Measurements from ENCODE around the gene VSTM2L.
A peak's percentile ranks its signal among the peaks of the same experiment; 100 is the strongest.

VSTM2L gene

GRCh38 chr20:37971561-37972127 lies 68.7 kb downstream of the VSTM2L start:
- Histone ChIP-seq H3K36me3 (ENCODE audit: low read depth) (no peaks in the 10 kb centered on the region), H3K27ac (ENCODE audit: poor library complexity, severe bottlenecking) (no peak overlapping the region), H3K4me1 (ENCODE audit: insufficient read depth, poor library complexity, severe bottlenecking) (peaks cover 3% of the 10 kb centered on the region), H3K9me3 (ENCODE audit: severe bottlenecking) (peaks cover 11% of the 10 kb centered on the region), H3K27me3 (ENCODE audit: insufficient read depth, poor library complexity, severe bottlenecking) (peaks cover 8% of the 10 kb centered on the region), H3K4me3 (ENCODE audit: severe bottlenecking) (no peak overlapping the region)
- ATAC-seq (ENCODE audit: low read depth) (no peak), DNase-seq (ENCODE audit: low spot score) (peak; percentile 56)
- TF ChIP-seq CTCF (IDR thresholded peaks at IDR 0.05; ENCODE audit: poor library complexity, severe bottlenecking) = no peak

GRCh38 chr20:37972256-37973058 lies 69.5 kb downstream of the VSTM2L start:
- no peak overlapping the region for H3K4me3 ChIP-seq (ENCODE audit: severe bottlenecking)
- no peaks in the 10 kb centered on the region for H3K36me3 ChIP-seq (ENCODE audit: low read depth)
- peaks cover 10% of the 10 kb centered on the region for H3K9me3 ChIP-seq (ENCODE audit: severe bottlenecking)
- no peak overlapping the region for H3K27ac ChIP-seq (ENCODE audit: poor library complexity, severe bottlenecking)
- ATAC-seq (ENCODE audit: low read depth) = no peak
- TF ChIP-seq CTCF (IDR thresholded peaks at IDR 0.05; ENCODE audit: poor library complexity, severe bottlenecking) = no peak
- peak; percentile 68 for DNase-seq (ENCODE audit: low spot score)
- H3K27me3 ChIP-seq (ENCODE audit: insufficient read depth, poor library complexity, severe bottlenecking) = peaks cover 4% of the 10 kb centered on the region
- H3K4me1 ChIP-seq (ENCODE audit: insufficient read depth, poor library complexity, severe bottlenecking) = peaks cover 3% of the 10 kb centered on the region

GRCh38 chr20:37973059-37973910 lies 70.4 kb downstream of the VSTM2L start:
- no peaks in the 10 kb centered on the region for H3K27me3 ChIP-seq (ENCODE audit: insufficient read depth, poor library complexity, severe bottlenecking)
- peak; percentile 55 for DNase-seq (ENCODE audit: low spot score)
- H3K4me1 ChIP-seq (ENCODE audit: insufficient read depth, poor library complexity, severe bottlenecking) = peaks cover 3% of the 10 kb centered on the region

GRCh38 chr20:37976887-37977286 lies 74.0 kb downstream of the VSTM2L start:
- TF ChIP-seq CTCF (IDR thresholded peaks at IDR 0.05; ENCODE audit: poor library complexity, severe bottlenecking) = no peak
- DNase-seq (ENCODE audit: low spot score) (peak; percentile 56), ATAC-seq (ENCODE audit: low read depth) (no peak)
- no peak overlapping the region for H3K27ac ChIP-seq (ENCODE audit: poor library complexity, severe bottlenecking)
- no peaks in the 10 kb centered on the region for H3K4me1 ChIP-seq (ENCODE audit: insufficient read depth, poor library complexity, severe bottlenecking)
- H3K9me3 ChIP-seq (ENCODE audit: severe bottlenecking) = no peaks in the 10 kb centered on the region
- H3K4me3 ChIP-seq (ENCODE audit: severe bottlenecking) = no peak overlapping the region
- H3K27me3 ChIP-seq (ENCODE audit: insufficient read depth, poor library complexity, severe bottlenecking) = no peaks in the 10 kb centered on the region
- 0 out of 2 replicates have a peak, but pooled peaks cover 3% of the 10 kb centered on the region for H3K36me3 ChIP-seq (ENCODE audit: low read depth)

More at GRCh38 chr20:37973059-37973910, 70.4 kb downstream of the VSTM2L start:
- ATAC-seq (ENCODE audit: low read depth) = no peak
- Histone ChIP-seq H3K4me3 (ENCODE audit: severe bottlenecking) (no peak overlapping the region), H3K36me3 (ENCODE audit: low read depth) (no peaks in the 10 kb centered on the region), H3K9me3 (ENCODE audit: severe bottlenecking) (peaks cover 2% of the 10 kb centered on the region), H3K27ac (ENCODE audit: poor library complexity, severe bottlenecking) (no peak overlapping the region)
- no peak for TF ChIP-seq CTCF (IDR thresholded peaks at IDR 0.05; ENCODE audit: poor library complexity, severe bottlenecking)
